ENCODE measurements around the gene CROCC2. TPM values are rescaled to one million over a fixed set of nuclear protein-coding genes. Genes with fewer than 3 reads are reported as not detected.

The CROCC2 gene
- total and polyA plus RNA-seq, 2 of the 13 experiments (the other 11 are each of a cell fraction or from before 2014, with no cell fraction given) = not detected

GRCh38 chr2:240857039-240858008 is 48.8 kb upstream of the CROCC2 start (continued):
- TF ChIP-seq, protein P1, sequence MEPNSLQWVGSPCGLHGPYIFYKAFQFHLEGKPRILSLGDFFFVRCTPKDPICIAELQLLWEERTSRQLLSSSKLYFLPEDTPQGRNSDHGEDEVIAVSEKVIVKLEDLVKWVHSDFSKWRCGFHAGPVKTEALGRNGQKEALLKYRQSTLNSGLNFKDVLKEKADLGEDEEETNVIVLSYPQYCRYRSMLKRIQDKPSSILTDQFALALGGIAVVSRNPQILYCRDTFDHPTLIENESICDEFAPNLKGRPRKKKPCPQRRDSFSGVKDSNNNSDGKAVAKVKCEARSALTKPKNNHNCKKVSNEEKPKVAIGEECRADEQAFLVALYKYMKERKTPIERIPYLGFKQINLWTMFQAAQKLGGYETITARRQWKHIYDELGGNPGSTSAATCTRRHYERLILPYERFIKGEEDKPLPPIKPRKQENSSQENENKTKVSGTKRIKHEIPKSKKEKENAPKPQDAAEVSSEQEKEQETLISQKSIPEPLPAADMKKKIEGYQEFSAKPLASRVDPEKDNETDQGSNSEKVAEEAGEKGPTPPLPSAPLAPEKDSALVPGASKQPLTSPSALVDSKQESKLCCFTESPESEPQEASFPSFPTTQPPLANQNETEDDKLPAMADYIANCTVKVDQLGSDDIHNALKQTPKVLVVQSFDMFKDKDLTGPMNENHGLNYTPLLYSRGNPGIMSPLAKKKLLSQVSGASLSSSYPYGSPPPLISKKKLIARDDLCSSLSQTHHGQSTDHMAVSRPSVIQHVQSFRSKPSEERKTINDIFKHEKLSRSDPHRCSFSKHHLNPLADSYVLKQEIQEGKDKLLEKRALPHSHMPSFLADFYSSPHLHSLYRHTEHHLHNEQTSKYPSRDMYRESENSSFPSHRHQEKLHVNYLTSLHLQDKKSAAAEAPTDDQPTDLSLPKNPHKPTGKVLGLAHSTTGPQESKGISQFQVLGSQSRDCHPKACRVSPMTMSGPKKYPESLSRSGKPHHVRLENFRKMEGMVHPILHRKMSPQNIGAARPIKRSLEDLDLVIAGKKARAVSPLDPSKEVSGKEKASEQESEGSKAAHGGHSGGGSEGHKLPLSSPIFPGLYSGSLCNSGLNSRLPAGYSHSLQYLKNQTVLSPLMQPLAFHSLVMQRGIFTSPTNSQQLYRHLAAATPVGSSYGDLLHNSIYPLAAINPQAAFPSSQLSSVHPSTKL (CRISPR knock-in tag; IDR thresholded peaks at IDR 0.05) = peak; percentile 95
- TF ChIP-seq ZSCAN29 (CRISPR knock-in tag; conservative IDR thresholded peaks at IDR 0.05) (no peak; the same call in 1 of the 2 replicates), EED (CRISPR knock-in tag; IDR thresholded peaks at IDR 0.05) (peak; percentile 91), EHMT2 (IDR thresholded peaks at IDR 0.05; ENCODE audit: borderline replicate concordance, low read depth, low read length) (peak; percentile 89), MZF1 (CRISPR knock-in tag; IDR thresholded peaks at IDR 0.05; ENCODE audit: borderline replicate concordance) (peak; percentile 98), ZBTB7A (CRISPR knock-in tag; IDR thresholded peaks at IDR 0.05) (peak; percentile 94), ZBTB42 (CRISPR knock-in tag; IDR thresholded peaks at IDR 0.05) (peak; percentile 97), CC2D1A (CRISPR knock-in tag; IDR thresholded peaks at IDR 0.05) (peak; percentile 59; the same call in 1 of the 2 replicates), ZNF775 (CRISPR knock-in tag; IDR thresholded peaks at IDR 0.05; ENCODE audit: borderline replicate concordance) (peak; percentile 68; the same call in 1 of the 2 replicates), DDIT3 (CRISPR knock-in tag; IDR thresholded peaks at IDR 0.05) (no peak), HDAC1 (CRISPR knock-in tag; IDR thresholded peaks at IDR 0.05) (peak; percentile 99), ZNF747 (CRISPR knock-in tag; IDR thresholded peaks at IDR 0.05; ENCODE audit: borderline replicate concordance) (peak; percentile 76), KAT7 (CRISPR knock-in tag; IDR thresholded peaks at IDR 0.05; ENCODE audit: borderline replicate concordance) (no peak; the same call in none of the 2 replicates), ZBTB38 (CRISPR knock-in tag; IDR thresholded peaks at IDR 0.05) (peak; percentile 98), ELF4 (CRISPR knock-in tag; IDR thresholded peaks at IDR 0.05; ENCODE audit: borderline replicate concordance) (no peak), PHB2 (IDR thresholded peaks at IDR 0.05; ENCODE audit: partially characterized antibody) (no peak), ZNF160 (CRISPR knock-in tag; IDR thresholded peaks at IDR 0.05) (peak; percentile 89; the same call in 1 of the 2 replicates), MED1 (CRISPR knock-in tag; IDR thresholded peaks at IDR 0.05) (peak; percentile 99), RELA (CRISPR knock-in tag; IDR thresholded peaks at IDR 0.05) (no peak), STAT5B (CRISPR knock-in tag; IDR thresholded peaks at IDR 0.05) (0 out of 2 replicates have a peak, but pooled peaks have one; percentile 60)
- TF ChIP-seq, protein P2, sequence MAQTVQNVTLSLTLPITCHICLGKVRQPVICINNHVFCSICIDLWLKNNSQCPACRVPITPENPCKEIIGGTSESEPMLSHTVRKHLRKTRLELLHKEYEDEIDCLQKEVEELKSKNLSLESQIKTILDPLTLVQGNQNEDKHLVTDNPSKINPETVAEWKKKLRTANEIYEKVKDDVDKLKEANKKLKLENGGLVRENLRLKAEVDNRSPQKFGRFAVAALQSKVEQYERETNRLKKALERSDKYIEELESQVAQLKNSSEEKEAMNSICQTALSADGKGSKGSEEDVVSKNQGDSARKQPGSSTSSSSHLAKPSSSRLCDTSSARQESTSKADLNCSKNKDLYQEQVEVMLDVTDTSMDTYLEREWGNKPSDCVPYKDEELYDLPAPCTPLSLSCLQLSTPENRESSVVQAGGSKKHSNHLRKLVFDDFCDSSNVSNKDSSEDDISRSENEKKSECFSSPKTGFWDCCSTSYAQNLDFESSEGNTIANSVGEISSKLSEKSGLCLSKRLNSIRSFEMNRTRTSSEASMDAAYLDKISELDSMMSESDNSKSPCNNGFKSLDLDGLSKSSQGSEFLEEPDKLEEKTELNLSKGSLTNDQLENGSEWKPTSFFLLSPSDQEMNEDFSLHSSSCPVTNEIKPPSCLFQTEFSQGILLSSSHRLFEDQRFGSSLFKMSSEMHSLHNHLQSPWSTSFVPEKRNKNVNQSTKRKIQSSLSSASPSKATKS (CRISPR knock-in tag; IDR thresholded peaks at IDR 0.05) = peak; percentile 99
- TF ChIP-seq, protein P3, sequence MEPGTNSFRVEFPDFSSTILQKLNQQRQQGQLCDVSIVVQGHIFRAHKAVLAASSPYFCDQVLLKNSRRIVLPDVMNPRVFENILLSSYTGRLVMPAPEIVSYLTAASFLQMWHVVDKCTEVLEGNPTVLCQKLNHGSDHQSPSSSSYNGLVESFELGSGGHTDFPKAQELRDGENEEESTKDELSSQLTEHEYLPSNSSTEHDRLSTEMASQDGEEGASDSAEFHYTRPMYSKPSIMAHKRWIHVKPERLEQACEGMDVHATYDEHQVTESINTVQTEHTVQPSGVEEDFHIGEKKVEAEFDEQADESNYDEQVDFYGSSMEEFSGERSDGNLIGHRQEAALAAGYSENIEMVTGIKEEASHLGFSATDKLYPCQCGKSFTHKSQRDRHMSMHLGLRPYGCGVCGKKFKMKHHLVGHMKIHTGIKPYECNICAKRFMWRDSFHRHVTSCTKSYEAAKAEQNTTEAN (CRISPR knock-in tag; conservative IDR thresholded peaks at IDR 0.05) = peak; percentile 95

Measured in HepG2 (cell line).